Osteoblast (primary cell): Measurements from ENCODE around the gene CNOT8. TPM values are rescaled to one million over a fixed set of nuclear protein-coding genes. Genes with fewer than 3 reads are reported as not detected.
"Not testable (repeated sequence)": the region's sequence is repeated elsewhere in the genome, so short reads cannot be mapped to it uniquely, and the experiment has no call there.

Experiments
- DNase-seq: peaks from one replicate; pipeline ENCODE4 v3.0.0; 2011; ENCODE audit warnings: low spot score, mixed read lengths; ENCODE audit not compliant: insufficient read length; ENCODE audit errors: missing footprints
- H2AFZ ChIP-seq: 2 replicates; pipeline ENCODE4 v1.6.0; 2011; ENCODE audit warnings: mild to moderate bottlenecking, low read length
- H3K27ac ChIP-seq: 2 replicates; pipeline ENCODE4 v1.5.1; 2011; ENCODE audit warnings: mild to moderate bottlenecking, low read depth, low read length, moderate library complexity
- H3K27me3 ChIP-seq: 2 replicates; pipeline ENCODE4 v1.6.0; 2012; ENCODE audit warnings: mild to moderate bottlenecking, control low read depth, inconsistent platforms, low read length, moderate library complexity; ENCODE audit not compliant: insufficient read depth
- H3K36me3 ChIP-seq: 2 replicates; pipeline ENCODE4 v1.5.1; 2011; ENCODE audit warnings: mild to moderate bottlenecking, low read length, control low read depth, moderate library complexity; ENCODE audit not compliant: insufficient read depth
- H3K4me1 ChIP-seq: 2 replicates; pipeline ENCODE4 v1.5.1; 2011; ENCODE audit warnings: mild to moderate bottlenecking, low read length, control low read depth, moderate library complexity; ENCODE audit not compliant: insufficient read depth
- H3K4me2 ChIP-seq: 2 replicates; pipeline ENCODE4 v1.6.0; 2011; ENCODE audit warnings: mild to moderate bottlenecking, low read length; ENCODE audit not compliant: insufficient read depth
- H3K4me3 ChIP-seq: fragments of 200-600 bp; sonication (generic); 3 replicates; pipeline ENCODE4 v1.5.1; 2012; ENCODE audit warnings: mild to moderate bottlenecking, low read length, inconsistent platforms; ENCODE audit not compliant: insufficient read depth
- H3K79me2 ChIP-seq: 2 replicates; pipeline ENCODE4 v1.6.0; 2012; ENCODE audit warnings: mild to moderate bottlenecking, low read length, control low read depth, inconsistent platforms; ENCODE audit not compliant: insufficient read depth
- H3K9me3 ChIP-seq: 2 replicates; pipeline ENCODE4 v1.5.1; 2011; ENCODE audit warnings: low read depth, low read length, control low read depth
- H4K20me1 ChIP-seq: 2 replicates; pipeline ENCODE4 v1.6.0; 2012; ENCODE audit warnings: mild to moderate bottlenecking, low read length, control low read depth; ENCODE audit not compliant: insufficient read depth
- CTCF ChIP-seq: IDR thresholded peaks from 2 replicates; pipeline ENCODE4 v1.5.1; 2011; ENCODE audit warnings: mild to moderate bottlenecking, low read depth, low read length, moderate library complexity; ENCODE audit errors: extremely low read depth
- total RNA-seq: library from RNA; depleted of rRNA; stranded (reverse); fragments of >200 nt; gene quantifications from 2 replicates; pipeline ENCODE4 v1.2.3, GENCODE V29; 2012

CNOT8 gene
- total RNA-seq, 1 donor = 55.7 TPM

GRCh38 chr5:154834053-154834452, 24.4 kb upstream of the CNOT8 start:
- no peaks in the 10 kb centered on the region for H3K27me3 ChIP-seq
- no peak for TF ChIP-seq CTCF
- peaks cover 20% of the 10 kb centered on the region for H3K36me3 ChIP-seq

GRCh38 chr5:154835701-154836052, 22.8 kb upstream of the CNOT8 start:
- not testable (repeated sequence) for H4K20me1 ChIP-seq, H3K27ac ChIP-seq, DNase-seq, H2AFZ ChIP-seq, H3K4me3 ChIP-seq, H3K4me2 ChIP-seq, H3K27me3 ChIP-seq, H3K9me3 ChIP-seq, H3K79me2 ChIP-seq
- H3K4me1 ChIP-seq = peaks cover 12% of the 10 kb centered on the region
- H3K36me3 ChIP-seq = peaks cover 10% of the 10 kb centered on the region

More at GRCh38 chr5:154834053-154834452, 24.4 kb upstream of the CNOT8 start:
- Histone ChIP-seq H3K4me1 (peaks cover 12% of the 10 kb centered on the region), H2AFZ (no peak overlapping the region), H3K9me3 (no peaks in the 10 kb centered on the region), H3K4me3 (no peak overlapping the region), H3K4me2 (no peak overlapping the region), H3K79me2 (no peaks in the 10 kb centered on the region), H3K27ac (no peak overlapping the region), H4K20me1 (no peaks in the 10 kb centered on the region)
- no peak for DNase-seq

- H3K36me3 ChIP-seq = peaks cover 7% of the 10 kb centered on the region
- DNase-seq = no peak
- no peak for TF ChIP-seq CTCF
Observed at GRCh38 chr5:154836225-154836624, 22.2 kb upstream of the CNOT8 start.

GRCh38 chr5:154837009-154837901, 21.2 kb upstream of the CNOT8 start:
- H3K4me1 ChIP-seq = peaks cover 12% of the 10 kb centered on the region
- no peak overlapping the region for H3K4me2 ChIP-seq
- no peak overlapping the region for H2AFZ ChIP-seq
- H4K20me1 ChIP-seq = peaks cover 2% of the 10 kb centered on the region
- no peak for TF ChIP-seq CTCF
- H3K4me3 ChIP-seq = no peak overlapping the region
- no peaks in the 10 kb centered on the region for H3K79me2 ChIP-seq
- peaks cover 7% of the 10 kb centered on the region for H3K36me3 ChIP-seq
- no peak for DNase-seq
- H3K9me3 ChIP-seq = no peaks in the 10 kb centered on the region
- H3K27me3 ChIP-seq = no peaks in the 10 kb centered on the region
- no peak overlapping the region for H3K27ac ChIP-seq

More at GRCh38 chr5:154836225-154836624, 22.2 kb upstream of the CNOT8 start:
- Histone ChIP-seq H3K79me2 (no peaks in the 10 kb centered on the region), H3K27me3 (no peaks in the 10 kb centered on the region), H3K9me3 (no peaks in the 10 kb centered on the region), H3K4me2 (no peak overlapping the region), H4K20me1 (peaks cover 2% of the 10 kb centered on the region), H3K27ac (no peak overlapping the region), H2AFZ (no peak overlapping the region), H3K4me1 (peaks cover 12% of the 10 kb centered on the region), H3K4me3 (no peak overlapping the region)
